Heart left ventricle (tissue), 13 donors: ENCODE measurements around the gene IDUA.

ENCODE experiments used
- CTCF ChIP-seq, 12 donors: fragments of 200-600 bp; sonication (generic) in 4 of 12; IDR thresholded peaks; one replicate each; pipeline versions ENCODE4 v1.5.0 to v1.8.0; 2018 to 2022; ENCODE audit warnings: antibody characterized with exemption in 12 of 12, mild to moderate bottlenecking in 5 of 12
- POLR2A ChIP-seq, 2 donors: fragments of 450-650 bp; IDR thresholded peaks; one replicate each; pipeline ENCODE4 v1.6.1; 2017; ENCODE audit warnings: antibody characterized with exemption in 2 of 2, mild to moderate bottlenecking in 2 of 2, moderate library complexity in 2 of 2
- donor health status: ischemic (EF 13 %, LVEDD 7.1; RV severe dilation, severe dysfunction).
- donor health status: DM: no; HTN: yes; CAD: no.
- donor health status: DM: no; HTN: no; CAD: no.
- donor health status: ischemic (EF 25% LVEDD 6.9; RV normal size, moderate dysfunction).
- donor health status: ischemic (EF 25% LVEDD 5.7; RV mildly dilated, moderate dysfunction).
- donor health status: ischemic (EF 35%, LVEDD 5.7; RV mildly dilated, moderate dysfunction).
- donor health status: nonischemic (EF 11% LVEDD 7.7; RV severe dilation, severe dysfunction).
- donor health status: DM: yes; HTN: yes; CAD: no.
- donor health status: PGD.
- donor health status: ischemic (EF 29% LVEDD 5.4; RV normal size, mild dysfunction).
- donor health status: nonischemic (EF 23%, LVEDD 6.1; RV moderate dilation, normal function).

GRCh38 chr4:1021386-1022050 lies 34.7 kb downstream of the IDUA start:
- TF ChIP-seq POLR2A (IDR thresholded peaks at IDR 0.05) (no peak), CTCF (IDR thresholded peaks at IDR 0.05) (no peak)
